HepG2 (cell line): ENCODE measurements around the gene NR5A2. TPM values are rescaled to one million over a fixed set of nuclear protein-coding genes. Genes with fewer than 3 reads are reported as not detected.

Experiments
- ATAC-seq: fragments of 200-7000 bp; cut with Tn5 transposase; 3 replicates; pipeline ENCODE4 v1.9.1; 2020; ENCODE audit warnings: mild to moderate bottlenecking, moderate library complexity
- BruUV-seq: library from RNA; stranded (reverse); fragments of 400-500 nt; replicated peaks from 2 replicates; lab custom pipeline; 2021; lab: Mats Ljungman, UMichigan
- CTCF ChIA-PET: fragments of 300-600 bp; formaldehyde crosslinking; extraction: SDS; loops from one replicate; lab custom pipeline; 2021; ENCODE audit warnings: low total read pairs, inconsistent platforms, low intra/inter-chr PET ratio; lab: Yijun Ruan, JAX
- POLR2A ChIA-PET: fragments of 350-600 bp; sonication (Branson Sonifier 250); formaldehyde crosslinking; loops from one replicate; lab custom pipeline; 2020; ENCODE audit warnings: antibody characterized with exemption, inconsistent platforms; lab: Yijun Ruan, JAX
- DNase-seq: peaks from one replicate; pipeline ENCODE4 v3.0.0-alpha.2; 2015; ENCODE audit warnings: low spot score
- FAIRE-seq: peaks from 3 replicates; lab custom pipeline; 2011; peaks lifted over from hg19 to GRCh38; lab: Jason Lieb, UNC
- H2AFZ ChIP-seq: one replicate; pipeline ENCODE4 v1.6.1; 2011; ENCODE audit warnings: low read length, inconsistent platforms
- H3K27ac ChIP-seq: fragments of 300-600 bp; 3 replicates; pipeline ENCODE4 v1.8.0; 2011; ENCODE audit warnings: mixed run types, mild to moderate bottlenecking, mixed read lengths, low read length, inconsistent platforms; ENCODE audit not compliant: insufficient read depth; ENCODE audit errors: extremely low read length
- H3K27me3 ChIP-seq, 2 experiments: fragments of 200-600 bp in 1 of 2; 2 replicates in 1 of 2; 3 replicates in 1 of 2; pipeline versions ENCODE4 v1.6.0 to v1.8.0; 2011; ENCODE audit warnings: low read length in 2 of 2, mild to moderate bottlenecking in 2 of 2, moderate library complexity in 2 of 2, inconsistent platforms in 1 of 2; ENCODE audit not compliant: insufficient read depth in 2 of 2, control insufficient read depth in 1 of 2
- H3K36me3 ChIP-seq, 2 experiments: fragments of 200-600 bp in 1 of 2; replicated peaks in 1 of 2; 2 replicates in 1 of 2; 3 replicates in 1 of 2; pipeline versions ENCODE4 v1.5.1 to v1.8.0; 2011; ENCODE audit warnings: low read length in 2 of 2, inconsistent platforms in 1 of 2; ENCODE audit not compliant: insufficient read depth in 2 of 2, control insufficient read depth in 1 of 2
- H3K4me1 ChIP-seq: 2 replicates; pipeline ENCODE4 v1.5.1; 2012; ENCODE audit warnings: low read length, inconsistent platforms; ENCODE audit not compliant: insufficient read depth
- H3K4me2 ChIP-seq: 2 replicates; pipeline ENCODE4 v1.6.0; 2011; ENCODE audit warnings: low read depth, low read length, inconsistent platforms
- H3K4me3 ChIP-seq, 3 experiments: fragments of 200-600 bp in 1 of 3; sonication (generic), shearing (Covaris generic) in 1 of 3; replicated peaks in 1 of 3; 2 replicates each; pipeline ENCODE4 v1.5.1; 2011 to 2016; ENCODE audit warnings: low read length in 3 of 3, inconsistent platforms in 2 of 3, low read depth in 2 of 3, mild to moderate bottlenecking in 2 of 3, control low read depth in 1 of 3, mixed read lengths in 1 of 3; ENCODE audit not compliant: insufficient read depth in 1 of 3
- H3K79me2 ChIP-seq: one replicate; pipeline ENCODE4 v1.6.1; 2011; ENCODE audit warnings: low read length, inconsistent platforms; ENCODE audit not compliant: insufficient read depth
- H3K9ac ChIP-seq: 2 replicates; pipeline ENCODE4 v1.6.0; 2011; ENCODE audit warnings: mild to moderate bottlenecking, low read depth, low read length, inconsistent platforms; ENCODE audit not compliant: insufficient read depth
- H3K9me3 ChIP-seq: 2 replicates; pipeline ENCODE4 v1.5.1; 2012; ENCODE audit warnings: mild to moderate bottlenecking, low read length
- H4K20me1 ChIP-seq: 2 replicates; pipeline ENCODE4 v1.6.0; 2011; ENCODE audit warnings: inconsistent platforms, mild to moderate bottlenecking, low read length, moderate library complexity; ENCODE audit not compliant: insufficient read depth
- FOSL2 ChIP-seq: sonication (generic); formaldehyde crosslinking; IDR thresholded peaks from 2 replicates; pipeline ENCODE4 v1.4.0; 2020; ENCODE audit warnings: missing genetic modification reagents
- GATA4 ChIP-seq: sonication (generic); IDR thresholded peaks from 2 replicates; pipeline ENCODE4 v1.6.1; 2016; ENCODE audit warnings: antibody characterized with exemption, low read depth, borderline replicate concordance
- GATAD2A ChIP-seq: IDR thresholded peaks from 2 replicates; pipeline ENCODE4 v1.6.1; 2016
- SOX13 ChIP-seq, 3 experiments: fragments of 450-650 bp in 1 of 3; sonication (generic) in 1 of 3; formaldehyde crosslinking in 1 of 3; IDR thresholded peaks in 2 of 3; conservative IDR thresholded peaks in 1 of 3; 2 replicates each; pipeline versions ENCODE4 v1.5.0 to v1.6.1; 2016 to 2020; ENCODE audit warnings: antibody characterized with exemption in 1 of 3, mild to moderate bottlenecking in 1 of 3, missing compliant biosample characterization in 1 of 3, missing genetic modification reagents in 1 of 3, moderate library complexity in 1 of 3
- SP1 ChIP-seq, 2 experiments: fragments of 450-650 bp in 1 of 2; sonication (generic) in 1 of 2; formaldehyde crosslinking in 1 of 2; IDR thresholded peaks; 2 replicates each; pipeline versions ENCODE4 v1.4.0 to v1.6.1; 2016 to 2020; ENCODE audit warnings: missing genetic modification reagents in 1 of 2
- STAG1 ChIP-seq: sonication (generic); formaldehyde crosslinking; IDR thresholded peaks from 2 replicates; pipeline ENCODE4 v1.4.0; 2020; ENCODE audit warnings: missing genetic modification reagents
- ZNF557 ChIP-seq: sonication (generic); formaldehyde crosslinking; IDR thresholded peaks from 2 replicates; pipeline ENCODE4 v1.4.0; 2020; ENCODE audit warnings: missing genetic modification reagents
- WGBS: methylation state at CpG from one replicate; pipeline ENCODE4 v1.1.6; 2017; ENCODE audit warnings: low lambda C conversion rate; 5-methylcytosine and 5-hydroxymethylcytosine counted together
- in situ Hi-C: cut with HindIII; loops from 2 replicates; pipeline ENCODE4 v1.10.0; 2017; ENCODE audit warnings: low pct_unique_long_range_greater_than_20kb; ENCODE audit not compliant: extremely low pct_ligation_motif_present
- intact Hi-C: fragments of 100-400 bp; cut with micrococcal nuclease; formaldehyde crosslinking; loops from one replicate; pipeline ENCODE4 v1.10.0; 2022; ENCODE audit not compliant: unreplicated experiment
- polyA plus RNA-seq, 8 experiments: library from polyadenylated mRNA; depleted of rRNA in 3 of 8; stranded (reverse) in 7 of 8; unstranded in 1 of 8; fragments of >200 nt; fragmentation: Illumina TruSeq in 4 of 8; extraction: Trizol in 4 of 8; gene quantifications; 2 replicates each; pipeline versions ENCODE4 v1.2.1 to v1.2.3, GENCODE V29; 2011 to 2016; ENCODE audit warnings: low read depth in 4 of 8, missing spikeins in 1 of 8, mixed read lengths in 1 of 8; ENCODE audit not compliant: insufficient read depth in 1 of 8
- total RNA-seq, 5 experiments: library from RNA; depleted of rRNA; stranded (reverse); fragments of >200 nt; fragmentation: Illumina TruSeq; extraction: Trizol; gene quantifications; 2 replicates each; pipeline ENCODE4 v1.2.3, GENCODE V29; 2016; ENCODE audit warnings: low read depth in 1 of 5
- TF ChIP-seq, protein P1 (sequence below): sonication (generic); formaldehyde crosslinking; IDR thresholded peaks from 2 replicates; pipeline ENCODE4 v1.5.0; 2020; ENCODE audit warnings: mild to moderate bottlenecking, missing genetic modification reagents, moderate library complexity

The NR5A2 gene
- total and polyA plus RNA-seq, 2 of the 13 experiments (the other 11 are each of a cell fraction or from before 2014, with no cell fraction given) = 0.24 to 2.8 TPM

DNA sequence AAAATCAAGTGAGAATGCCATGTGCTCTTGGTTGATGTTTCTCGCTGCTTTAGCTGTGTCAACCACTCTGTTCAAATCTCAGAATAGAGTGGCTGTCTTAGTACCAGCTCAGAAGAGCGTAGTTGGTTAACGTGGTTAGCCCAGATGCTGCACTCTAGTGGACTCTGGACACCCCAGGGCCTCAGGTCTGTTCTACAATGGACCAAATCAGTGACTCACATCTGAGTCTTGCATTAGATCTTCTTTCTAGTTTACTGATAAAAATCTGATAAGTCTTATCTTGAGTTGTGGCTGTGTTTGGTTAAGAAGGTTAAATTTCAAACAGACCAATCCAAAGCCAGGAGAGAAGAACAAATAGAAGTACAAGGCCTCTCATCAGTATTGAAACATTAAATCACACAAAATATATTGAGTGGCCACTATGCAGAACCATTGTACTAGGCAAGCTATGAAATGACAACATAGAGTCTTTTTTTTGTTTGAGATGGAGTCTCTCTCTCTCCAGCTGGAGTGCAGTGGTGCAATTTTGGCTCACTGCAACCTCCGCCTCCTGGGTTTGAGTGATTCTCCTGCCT lies 104.1 kb downstream of the NR5A2 start:
- in situ Hi-C loops (loop anchor here (10.0 kb wide), 1 partner anchor 383 kb away; no protein-coding TSS in a partner anchor), intact Hi-C loops (loop anchor here (5.0 to 10.0 kb wide), 2 partner anchors 173 to 449 kb away; no protein-coding TSS in a partner anchor)
- no peak overlapping the region for H2AFZ ChIP-seq
- no peak overlapping the region for H3K4me3 ChIP-seq
- FAIRE-seq = peak; percentile 26
- H4K20me1 ChIP-seq = no peaks in the 10 kb centered on the region
- no peak overlapping the region for H3K27ac ChIP-seq
- DNase-seq = peak; percentile 19
- WGBS = 10% methylated on average over 4 of the region's 4 CpGs
- peak; percentile 80 for ATAC-seq
- POLR2A ChIA-PET = interaction anchor here (0.6 kb wide), 1 partner anchor 103 kb away, joined by 4 read pairs; no protein-coding TSS in a partner anchor
- no peak overlapping the region for H3K9ac ChIP-seq
- H3K27me3 ChIP-seq = no peaks in the 10 kb centered on the region; a peak in 1 of 5 replicates
- CTCF ChIA-PET = no interaction called here
- TF ChIP-seq GATA4 = 0 out of 2 replicates have a peak, but pooled peaks have one; percentile 20
- TF ChIP-seq FOSL2 = peak; percentile 66
- peak; percentile 15; the same call in 1 of the 2 replicates for TF ChIP-seq STAG1
- TF ChIP-seq ZNF557 (CRISPR knock-in tag) = no peak
- no peak for TF ChIP-seq GATAD2A (CRISPR knock-in tag)
- no peak for TF ChIP-seq SOX13 (IDR thresholded peaks at IDR 0.05)
- 0 out of 4 replicates have a peak, but pooled peaks of 1 of the 2 experiments have one; percentile 21 for TF ChIP-seq SOX13 (CRISPR knock-in tag; conservative IDR thresholded peaks at IDR 0.05 in 1 of 2, IDR thresholded peaks at IDR 0.05 in 1 of 2)
- TF ChIP-seq, protein P1, sequence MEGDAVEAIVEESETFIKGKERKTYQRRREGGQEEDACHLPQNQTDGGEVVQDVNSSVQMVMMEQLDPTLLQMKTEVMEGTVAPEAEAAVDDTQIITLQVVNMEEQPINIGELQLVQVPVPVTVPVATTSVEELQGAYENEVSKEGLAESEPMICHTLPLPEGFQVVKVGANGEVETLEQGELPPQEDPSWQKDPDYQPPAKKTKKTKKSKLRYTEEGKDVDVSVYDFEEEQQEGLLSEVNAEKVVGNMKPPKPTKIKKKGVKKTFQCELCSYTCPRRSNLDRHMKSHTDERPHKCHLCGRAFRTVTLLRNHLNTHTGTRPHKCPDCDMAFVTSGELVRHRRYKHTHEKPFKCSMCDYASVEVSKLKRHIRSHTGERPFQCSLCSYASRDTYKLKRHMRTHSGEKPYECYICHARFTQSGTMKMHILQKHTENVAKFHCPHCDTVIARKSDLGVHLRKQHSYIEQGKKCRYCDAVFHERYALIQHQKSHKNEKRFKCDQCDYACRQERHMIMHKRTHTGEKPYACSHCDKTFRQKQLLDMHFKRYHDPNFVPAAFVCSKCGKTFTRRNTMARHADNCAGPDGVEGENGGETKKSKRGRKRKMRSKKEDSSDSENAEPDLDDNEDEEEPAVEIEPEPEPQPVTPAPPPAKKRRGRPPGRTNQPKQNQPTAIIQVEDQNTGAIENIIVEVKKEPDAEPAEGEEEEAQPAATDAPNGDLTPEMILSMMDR (CRISPR knock-in tag) = peak; percentile 31; the same call in 1 of the 2 replicates
- no peak for TF ChIP-seq SP1 (IDR thresholded peaks at IDR 0.05)
- TF ChIP-seq SP1 (CRISPR knock-in tag; IDR thresholded peaks at IDR 0.05) = no peak
- H3K79me2 ChIP-seq = no peaks in the 10 kb centered on the region
- H3K9me3 ChIP-seq = no peaks in the 10 kb centered on the region
- no TSS peak for BruUV-seq
- H3K4me1 ChIP-seq = peaks cover 17% of the 10 kb centered on the region
- H3K36me3 ChIP-seq = no peaks in the 10 kb centered on the region
- H3K4me2 ChIP-seq = no peak overlapping the region
